Lower leg skin (tissue), 4 donors: ENCODE measurements around the gene FUOM. TPM values are rescaled to one million over a fixed set of nuclear protein-coding genes. Genes with fewer than 3 reads are reported as not detected.
A peak's percentile ranks its signal among the peaks of the same experiment; 100 is the strongest.

Experiments
- DNase-seq, 2 donors: peaks; one replicate each; pipeline ENCODE4 v3.0.0-alpha.2; 2019; ENCODE audit warnings: low spot score in 2 of 2
- H3K4me3 ChIP-seq: fragments of 200-600 bp; sonication (generic); 2 replicates; pipeline ENCODE4 v1.5.1; 2017; ENCODE audit warnings: mild to moderate bottlenecking, low read depth; ENCODE audit not compliant: poor library complexity, severe bottlenecking
- CTCF ChIP-seq, 3 donors: fragments of 450-650 bp; IDR thresholded peaks; one replicate each; pipeline ENCODE4 v1.5.1; 2016; ENCODE audit warnings: antibody characterized with exemption in 3 of 3, mild to moderate bottlenecking in 3 of 3, moderate library complexity in 2 of 3
- POLR2A ChIP-seq, 2 donors: fragments of 450-650 bp; IDR thresholded peaks; one replicate each; pipeline ENCODE4 v1.6.1; 2016 to 2017; ENCODE audit warnings: antibody characterized with exemption in 2 of 2, mild to moderate bottlenecking in 1 of 2, moderate library complexity in 1 of 2
- WGBS, 2 donors: methylation state at CpG; one replicate each; pipeline ENCODE4 v1.1.5; 2018; 5-methylcytosine and 5-hydroxymethylcytosine counted together
- intact Hi-C: fragments of 100-400 bp; cut with DNase I; formaldehyde crosslinking; loops from one replicate; pipeline ENCODE4 v1.15.0; 2023; ENCODE audit warnings: low total_unique reads
- total RNA-seq, 4 donors: library from RNA; depleted of rRNA; stranded (reverse); fragments of >200 nt; gene quantifications; one replicate each; pipeline ENCODE4 v1.1.0, GENCODE V29; 2016

FUOM gene
- total RNA-seq, 4 donors from 2014 or later: 11.1 to 15.8 (median 15.0) TPM

DNA sequence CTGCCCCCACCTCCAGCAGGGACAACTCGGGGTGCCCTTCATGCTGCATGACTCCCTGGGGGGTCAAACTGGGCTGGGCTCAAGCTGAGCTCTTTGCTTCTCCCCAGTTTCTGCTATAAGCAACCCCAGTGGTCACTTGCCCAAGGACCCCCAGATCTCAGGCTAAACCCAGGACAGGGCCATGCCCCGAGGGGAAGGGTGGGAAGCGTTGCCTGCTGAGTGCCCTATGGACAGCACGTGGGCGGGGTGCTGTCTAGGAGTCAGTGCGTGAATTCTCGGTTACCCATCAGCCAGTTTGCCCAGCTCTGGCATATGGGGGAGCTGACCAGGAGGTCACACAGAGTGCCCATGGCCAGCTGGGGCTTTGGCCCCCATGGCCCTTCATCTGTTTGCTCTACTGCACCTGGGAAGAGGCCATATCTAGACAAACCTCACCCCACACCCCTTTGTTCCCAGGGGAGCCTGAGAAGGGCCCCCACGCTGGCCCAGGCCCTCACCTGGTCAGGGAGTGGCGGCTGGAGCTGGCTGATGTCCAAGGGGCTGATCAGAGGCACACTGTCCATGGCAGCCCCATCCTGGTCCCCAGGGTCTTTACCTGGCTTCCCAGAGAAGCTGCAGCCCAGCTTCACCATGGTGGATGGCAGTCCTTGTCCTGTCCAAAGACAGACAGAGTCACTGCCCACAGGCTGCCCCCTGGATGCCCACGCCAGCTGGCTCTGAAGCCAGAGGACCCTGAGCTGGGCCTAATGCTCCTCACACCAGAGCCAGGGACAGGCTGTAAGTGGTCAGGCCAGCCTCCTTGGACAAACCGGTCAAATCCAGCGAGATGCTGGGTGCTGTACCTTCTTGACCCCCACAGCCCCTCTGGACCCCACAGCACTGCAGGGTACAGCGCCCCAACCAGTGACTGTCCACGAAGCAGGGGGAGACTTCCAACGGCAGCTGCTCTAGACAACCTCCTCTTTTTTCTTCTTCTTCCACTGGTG is 29.2 kb downstream of the FUOM start:
- TF ChIP-seq CTCF (IDR thresholded peaks at IDR 0.05) (no peak), POLR2A (IDR thresholded peaks at IDR 0.05) (no peak)

GRCh38 chr10:133327651-133328357 is 30.0 kb downstream of the FUOM start:
- no peak overlapping the region for H3K4me3 ChIP-seq
- no peak for TF ChIP-seq CTCF (IDR thresholded peaks at IDR 0.05)
- TF ChIP-seq POLR2A (IDR thresholded peaks at IDR 0.05): no peak
- DNase-seq: no peak
- 51 to 53% methylated on average over 9 to 10 of the region's 12 CpGs for WGBS, 2 donors
- intact Hi-C loops: no loop called here

More for the DNA sequence above, 29.2 kb downstream of the FUOM start:
- intact Hi-C loops: no loop called here
- 73 to 84% methylated on average over 10 to 12 of the region's 15 CpGs for WGBS, 2 donors
- no peak for DNase-seq
- no peak overlapping the region for H3K4me3 ChIP-seq

DNA sequence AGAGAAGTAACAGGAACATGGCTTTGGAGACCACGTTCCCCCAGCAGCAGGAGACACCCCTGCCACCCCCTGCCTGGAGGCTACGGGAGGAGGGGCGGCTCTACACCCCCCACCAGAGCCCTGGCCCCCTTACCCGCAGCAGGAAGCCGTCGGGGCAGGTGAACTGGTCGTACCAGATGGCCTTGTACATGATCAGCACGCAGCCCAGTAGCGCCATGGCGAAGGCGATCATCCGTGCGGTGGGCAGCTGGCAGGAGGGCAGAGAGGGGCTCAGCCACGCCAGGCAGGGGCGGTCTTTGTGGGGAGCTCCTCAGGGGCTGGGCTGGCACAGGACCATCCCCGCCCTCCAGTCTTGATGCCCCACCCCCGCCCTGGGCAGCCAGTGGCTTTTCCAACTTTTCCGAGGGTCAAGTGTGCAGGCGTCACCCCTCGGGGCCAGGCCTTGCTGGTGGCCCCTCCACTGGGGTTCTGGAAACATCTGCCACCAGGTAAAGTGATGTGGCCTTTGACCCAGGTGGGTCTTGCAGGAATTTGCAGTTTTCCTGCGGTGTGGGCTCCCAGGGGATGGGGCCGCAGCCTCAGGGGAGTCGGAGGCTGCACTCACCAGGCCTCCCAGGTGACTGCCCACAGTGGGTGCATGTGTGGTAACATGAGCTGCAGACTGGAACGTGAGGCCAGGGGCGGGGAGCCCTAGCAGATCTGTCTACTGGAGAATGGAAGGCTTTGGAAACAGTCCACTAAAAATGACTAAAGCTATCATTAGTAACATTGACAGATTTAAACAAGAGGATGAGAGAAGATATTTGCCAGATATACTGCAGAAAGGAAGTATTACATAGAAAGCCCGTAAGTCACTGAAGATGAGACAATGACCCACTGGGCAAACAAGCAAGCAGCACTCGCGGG is 30.8 kb downstream of the FUOM start:
- TF ChIP-seq POLR2A (IDR thresholded peaks at IDR 0.05): no peak
- 25 to 26% methylated on average over 17 to 18 of the region's 28 CpGs for WGBS, 2 donors
- no peak for DNase-seq
- H3K4me3 ChIP-seq: no peak overlapping the region
- intact Hi-C loops: no loop called here

DNA sequence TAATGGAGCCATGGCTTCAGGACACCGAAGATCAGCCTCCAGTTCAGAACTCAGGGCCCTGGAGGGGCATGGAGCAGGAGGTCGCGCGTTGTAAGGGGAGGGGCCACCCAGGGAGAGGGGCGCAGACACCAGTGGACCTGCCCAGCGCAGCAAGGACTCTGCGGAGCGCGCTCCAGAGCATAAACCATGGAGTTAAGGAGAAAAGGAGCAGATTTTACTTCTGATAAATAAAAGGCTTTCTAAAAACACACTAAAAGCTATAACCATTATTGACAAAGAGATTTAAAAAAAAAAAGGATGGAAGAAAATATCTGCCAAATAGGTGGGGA is 31.6 kb downstream of the FUOM start:
- no peak overlapping the region for H3K4me3 ChIP-seq
- 35 to 36% methylated on average over 9 of the region's 9 CpGs for WGBS, 2 donors
- intact Hi-C loops: no loop called here
- TF ChIP-seq POLR2A (IDR thresholded peaks at IDR 0.05): no peak
- no peak for TF ChIP-seq CTCF (IDR thresholded peaks at IDR 0.05)
- DNase-seq: no peak

- WGBS, 2 donors: 2 to 9% methylated on average over 16 to 72 of the region's 91 CpGs
- TF ChIP-seq POLR2A (IDR thresholded peaks at IDR 0.05) (no peak), CTCF (IDR thresholded peaks at IDR 0.05) (no peak)
- no peak for DNase-seq
- intact Hi-C loops: no loop called here
- peak overlapping the region; percentile 17 for H3K4me3 ChIP-seq
These were observed 32.2 kb downstream of the FUOM start for GRCh38 chr10:133325440-133326222.
